Measurements from ENCODE around the gene DUSP16.

- TF ChIP-seq EZH2 (IDR thresholded peaks at IDR 0.05; ENCODE audit: borderline replicate concordance, low read depth, low read length, poor library complexity, severe bottlenecking) (no peak), CTCF (conservative IDR thresholded peaks at IDR 0.05; ENCODE audit: low read depth, low read length) (no peak)
Observed at GRCh38 chr12:12518919-12519318, 43.7 kb downstream of the DUSP16 start.
